HG03095 (cell line): ENCODE measurements around the gene GRK1.
"Not testable (repeated sequence)": the region's sequence is repeated elsewhere in the genome, so short reads cannot be mapped to it uniquely, and the experiment has no call there.

Experiments
- ATAC-seq: cut with Tn5 transposase; IDR thresholded peaks from one replicate; pipeline ENCODE4 v1.9.1; 2021; ENCODE audit warnings: moderate library complexity; ENCODE audit not compliant: unreplicated experiment

Gene GRK1

GRCh38 chr13:113666951-113667701 is at the start of gene GRK1:
TSS of gene GRK1 (plus strand) at chr13:113667219. CDS start at chr13:113667387, 168 bp downstream.
- no peak for ATAC-seq

- ATAC-seq: no peak
Observed at GRCh38 chr13:113617961-113618360, 49.1 kb upstream of the GRK1 start.

GRCh38 chr13:113618455-113618854 is 48.6 kb upstream of the GRK1 start:
- no peak for ATAC-seq

GRCh38 chr13:113620036-113620796 is 46.8 kb upstream of the GRK1 start:
- ATAC-seq: no peak

- no peak for ATAC-seq
Observed at GRCh38 chr13:113621046-113621445, 46.0 kb upstream of the GRK1 start.

- ATAC-seq: not testable (repeated sequence)
Observed at GRCh38 chr13:113621498-113621897, 45.5 kb upstream of the GRK1 start.

GRCh38 chr13:113621986-113622550 is 45.0 kb upstream of the GRK1 start:
- not testable (repeated sequence) for ATAC-seq

GRCh38 chr13:113622791-113623490 is 44.1 kb upstream of the GRK1 start:
- ATAC-seq: no peak

GRCh38 chr13:113623491-113624234 is 43.4 kb upstream of the GRK1 start:
- no peak for ATAC-seq

- ATAC-seq: no peak
Observed at GRCh38 chr13:113624235-113624587, 42.8 kb upstream of the GRK1 start.

GRCh38 chr13:113624640-113625304 is 42.2 kb upstream of the GRK1 start:
- ATAC-seq: not testable (repeated sequence)

- no peak for ATAC-seq
Observed at GRCh38 chr13:113625965-113626721, 40.9 kb upstream of the GRK1 start.

GRCh38 chr13:113627136-113627535 is 39.9 kb upstream of the GRK1 start:
- no peak for ATAC-seq

- ATAC-seq: no peak
Observed at GRCh38 chr13:113628291-113629270, 38.4 kb upstream of the GRK1 start.

- no peak for ATAC-seq
Observed at GRCh38 chr13:113629866-113630265, 37.2 kb upstream of the GRK1 start.

- ATAC-seq: no peak
Observed at GRCh38 chr13:113630296-113630695, 36.7 kb upstream of the GRK1 start.

GRCh38 chr13:113630804-113631203 is 36.2 kb upstream of the GRK1 start:
- no peak for ATAC-seq
